ENCODE data around the gene NR1D2.
A peak's percentile ranks its signal among the peaks of the same experiment; 100 is the strongest.
"Not testable (repeated sequence)": the region's sequence is repeated elsewhere in the genome, so short reads cannot be mapped to it uniquely, and the experiment has no call there.

The NR1D2 gene

DNA sequence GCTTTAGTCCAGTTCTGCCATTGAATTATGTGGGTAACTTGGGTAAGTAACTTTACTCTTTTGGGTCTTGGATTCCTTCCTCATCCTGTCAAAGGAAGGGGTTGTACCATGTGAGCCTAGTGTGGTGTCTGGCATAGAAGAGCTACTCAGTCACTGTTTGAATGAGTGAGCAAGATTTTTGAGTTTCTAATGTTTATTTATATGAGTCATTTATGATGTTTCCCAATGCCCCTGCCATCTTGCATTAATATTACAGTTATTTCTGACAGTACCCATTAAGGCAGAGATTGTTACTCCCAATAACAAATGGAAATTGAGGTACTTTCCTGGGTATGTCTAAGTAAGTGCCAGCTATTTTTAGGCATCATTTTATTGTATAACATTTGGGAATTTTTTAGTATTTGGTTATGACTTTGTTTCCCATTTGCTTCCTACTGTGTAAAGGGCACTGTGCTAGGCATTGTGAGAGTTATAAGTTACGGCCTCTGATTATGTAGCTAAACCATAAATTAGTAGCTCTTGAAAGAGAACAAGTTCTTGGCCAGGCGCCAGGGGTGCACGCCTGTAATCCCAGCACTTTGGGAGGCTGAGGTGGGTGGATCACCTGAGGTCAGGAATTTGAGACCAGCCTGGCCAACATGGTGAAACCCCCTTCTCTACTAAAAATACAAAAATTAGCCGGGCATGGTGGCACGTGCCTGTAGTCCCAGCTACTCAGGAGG is 23.5 kb downstream of the NR1D2 start:
- no peak for DNase-seq

DNA sequence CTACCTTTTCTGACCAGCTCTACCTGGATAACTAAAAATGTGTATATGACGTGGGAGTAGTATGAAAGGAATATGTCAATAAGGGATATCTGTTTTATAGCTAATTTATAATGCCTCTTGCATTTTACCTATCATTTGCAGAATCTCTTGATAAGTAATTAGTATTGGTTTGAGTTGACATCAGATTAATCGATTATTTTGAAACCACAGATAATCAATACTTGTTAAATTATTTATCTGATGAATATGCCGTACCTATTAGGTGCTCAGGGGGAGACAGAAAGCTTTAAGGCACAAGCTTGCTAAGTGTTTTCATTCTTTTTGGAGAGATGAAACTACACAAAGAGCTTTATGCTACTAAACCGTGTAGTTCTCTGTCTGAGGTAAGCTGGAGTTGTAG is 24.3 kb downstream of the NR1D2 start:
- DNase-seq = no peak

DNA sequence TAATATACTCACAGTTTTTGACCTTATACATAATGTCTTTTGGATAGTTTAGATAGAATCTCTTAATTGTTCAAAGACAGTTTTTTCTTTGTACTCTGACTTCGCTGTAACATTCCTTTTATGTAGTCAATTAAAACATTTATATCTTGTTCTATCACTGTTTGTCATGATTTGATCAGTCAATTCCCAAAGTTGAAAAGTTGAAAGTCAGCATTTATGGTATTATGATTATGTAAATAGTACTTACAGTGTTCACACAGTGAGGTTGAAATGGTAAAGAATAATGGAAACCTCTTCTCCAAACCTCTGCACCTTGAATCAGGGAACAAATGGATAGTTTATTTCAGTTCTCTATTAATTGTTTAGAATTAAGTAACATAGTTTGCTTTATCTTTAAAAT is 26.6 kb downstream of the NR1D2 start:
- no peak for DNase-seq

DNA sequence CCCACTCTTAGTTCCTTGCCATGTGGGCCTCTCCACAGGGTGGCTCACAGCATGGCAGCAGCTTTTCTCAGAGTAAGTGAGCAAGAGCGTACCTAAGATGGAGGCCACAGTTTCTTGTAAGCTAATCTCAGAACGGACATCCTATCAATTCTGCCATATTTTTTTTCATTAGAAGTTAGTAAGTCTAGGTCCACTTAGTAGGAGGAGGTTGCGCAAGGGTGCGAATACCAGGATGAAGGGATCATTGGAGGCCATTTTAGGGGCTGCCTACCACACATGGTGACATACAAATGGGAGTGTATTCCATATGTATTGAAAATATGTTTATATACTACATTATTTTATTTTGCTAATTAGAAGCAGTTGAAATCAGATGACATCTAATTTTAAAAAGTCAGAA is 31.5 kb downstream of the NR1D2 start:
- DNase-seq = no peak

DNA sequence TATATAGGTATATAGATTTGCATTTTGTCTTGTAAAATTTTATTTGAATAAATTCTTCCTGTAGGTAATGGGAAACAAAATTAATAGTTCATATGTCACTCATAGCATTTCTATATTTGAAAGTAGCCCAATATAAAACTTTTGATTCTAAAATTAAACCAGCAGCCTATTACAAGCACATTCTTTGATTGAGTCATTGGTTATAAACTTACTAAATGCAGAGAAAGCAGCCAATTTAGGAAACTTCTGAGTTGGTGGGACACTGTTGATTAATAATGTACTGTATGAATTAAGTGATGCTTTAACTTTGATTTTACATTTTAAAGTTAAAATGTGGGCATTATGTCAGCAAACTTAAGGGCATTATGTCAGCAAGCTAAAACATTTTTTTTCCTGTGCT is 34.5 kb downstream of the NR1D2 start:
- DNase-seq = no peak

DNA sequence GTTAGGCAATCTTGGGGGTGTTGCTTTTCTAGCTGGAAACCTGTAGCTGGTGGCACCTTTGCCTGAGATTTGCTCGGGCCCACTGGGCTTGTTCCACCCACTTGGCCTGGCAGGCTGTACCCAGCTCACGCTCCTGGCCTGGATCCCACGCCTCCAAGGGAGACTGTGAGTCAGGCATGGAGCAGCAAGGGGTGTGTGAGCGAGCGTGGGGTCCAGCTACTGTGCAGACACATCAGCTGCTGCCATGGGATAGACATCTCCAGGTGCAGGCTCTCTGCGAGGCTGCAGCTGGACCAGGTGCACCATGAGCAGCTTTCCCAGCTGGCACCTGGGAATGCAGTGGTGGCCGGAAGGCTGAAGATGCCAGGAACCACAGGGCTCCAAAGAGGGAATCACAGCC is 36.0 kb downstream of the NR1D2 start:
- no peak for DNase-seq

DNA sequence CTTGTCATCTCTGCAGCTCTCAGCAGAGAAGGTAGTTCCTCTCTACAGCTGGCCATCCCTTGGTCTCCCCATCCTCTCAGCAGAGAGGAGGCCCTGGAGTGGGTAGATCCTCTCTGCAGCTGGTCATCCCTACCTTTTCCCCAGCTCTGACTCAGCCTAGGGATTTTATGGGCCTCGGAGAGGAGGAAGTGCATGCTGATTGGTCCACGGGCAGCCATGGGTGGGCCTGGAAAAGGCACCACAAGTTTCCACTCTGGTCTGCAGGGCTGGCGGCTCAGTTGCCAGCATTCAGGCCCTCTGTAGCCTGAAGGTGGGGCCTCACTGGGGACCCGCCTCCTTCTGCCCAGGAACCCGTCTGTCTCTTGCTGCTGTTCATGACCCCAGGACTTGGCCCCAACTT is 36.9 kb downstream of the NR1D2 start:
- no peak for DNase-seq

DNA sequence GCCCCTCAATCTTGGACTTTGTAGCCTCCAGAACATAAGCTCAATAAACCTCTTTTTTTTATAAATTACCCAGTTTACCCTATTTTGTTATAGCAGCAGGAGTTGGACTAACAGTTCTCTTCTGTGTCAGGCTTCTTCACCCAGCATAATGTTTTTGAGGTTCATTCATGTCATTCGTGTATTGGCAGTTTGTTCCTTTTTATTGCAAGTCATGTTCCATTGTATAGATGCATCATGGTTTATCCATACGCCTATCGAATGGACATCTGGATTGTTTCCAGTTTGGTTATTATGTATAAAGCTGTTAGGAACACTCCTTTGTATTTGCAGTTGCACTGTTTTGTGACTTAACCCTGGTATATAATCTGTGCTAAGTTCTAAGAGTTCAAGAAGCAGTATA is 39.8 kb downstream of the NR1D2 start:
- DNase-seq = no peak

DNA sequence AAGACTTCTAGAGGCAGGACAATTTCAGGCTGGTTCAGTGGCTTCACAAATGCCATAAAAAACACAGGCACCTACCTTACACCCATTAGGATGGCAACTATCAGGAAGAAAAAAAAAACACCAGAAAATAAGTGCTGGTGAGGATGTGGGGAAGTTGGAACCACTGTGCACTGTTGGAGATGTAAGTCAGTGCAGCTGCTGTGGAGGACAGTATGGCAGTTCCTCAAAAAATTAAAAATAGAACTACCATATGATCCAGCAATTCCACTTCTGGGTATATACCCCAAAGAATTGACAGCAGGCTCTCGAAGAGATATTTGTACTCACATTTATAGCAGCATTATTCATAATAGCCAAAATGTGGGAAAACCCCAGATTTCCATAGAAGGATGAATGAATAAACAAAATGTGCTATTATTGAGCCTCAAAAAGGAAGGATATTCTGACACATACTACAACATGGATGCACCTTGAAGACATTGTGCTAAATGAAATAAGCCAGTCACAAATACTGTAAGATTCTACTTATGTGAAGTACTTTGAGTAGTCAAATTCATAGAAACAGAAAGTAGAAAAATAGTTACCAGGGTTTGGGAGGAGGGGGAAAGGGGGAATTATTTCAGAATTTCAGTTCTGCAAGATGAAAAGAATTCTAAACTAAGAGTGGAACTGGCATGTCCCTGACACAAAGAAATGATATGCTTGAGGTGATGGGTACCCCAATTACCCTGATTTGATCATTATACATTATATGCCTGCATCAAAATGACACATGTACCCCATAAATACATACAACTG is 40.9 kb downstream of the NR1D2 start:
- DNase-seq = no peak

DNA sequence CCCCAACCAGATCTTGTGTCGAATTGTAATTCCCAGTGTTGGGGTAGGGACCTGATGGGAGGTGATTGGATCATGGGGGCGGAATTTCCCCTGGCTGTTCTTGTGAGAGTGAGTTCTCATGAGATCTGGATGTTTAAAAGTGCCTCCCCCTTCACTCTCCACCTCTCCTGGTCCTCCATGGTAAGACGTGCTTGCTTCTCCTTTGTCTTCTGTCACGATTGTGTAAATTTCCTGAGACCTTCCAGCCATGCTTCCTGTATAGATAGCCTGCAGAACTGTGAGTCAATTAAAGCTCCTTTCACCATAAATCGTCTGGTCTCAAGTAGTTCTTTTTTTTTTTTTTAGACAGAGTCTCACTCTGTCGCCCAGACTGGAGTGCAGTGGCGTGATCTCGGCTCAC is 42.3 kb downstream of the NR1D2 start:
- DNase-seq = no peak

DNA sequence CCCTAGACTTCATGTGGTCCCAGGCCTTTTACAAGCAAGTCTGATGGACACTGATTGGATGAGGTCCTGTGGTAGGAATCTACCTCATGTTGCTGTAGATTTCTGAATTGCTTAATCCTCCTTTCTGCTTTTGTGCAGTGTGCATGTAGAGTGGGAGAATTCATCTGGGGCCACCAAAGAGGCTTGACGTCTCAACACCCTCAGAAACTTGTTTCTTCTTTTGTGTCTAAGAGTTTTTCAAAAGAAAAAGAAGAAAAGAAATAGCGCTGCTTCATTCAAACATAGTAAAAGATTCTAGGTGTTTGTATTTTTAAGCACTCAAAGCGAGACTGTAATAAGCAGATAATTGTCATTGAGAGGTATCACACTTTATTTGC is 46.2 kb downstream of the NR1D2 start:
- peak; percentile 56 for DNase-seq

DNA sequence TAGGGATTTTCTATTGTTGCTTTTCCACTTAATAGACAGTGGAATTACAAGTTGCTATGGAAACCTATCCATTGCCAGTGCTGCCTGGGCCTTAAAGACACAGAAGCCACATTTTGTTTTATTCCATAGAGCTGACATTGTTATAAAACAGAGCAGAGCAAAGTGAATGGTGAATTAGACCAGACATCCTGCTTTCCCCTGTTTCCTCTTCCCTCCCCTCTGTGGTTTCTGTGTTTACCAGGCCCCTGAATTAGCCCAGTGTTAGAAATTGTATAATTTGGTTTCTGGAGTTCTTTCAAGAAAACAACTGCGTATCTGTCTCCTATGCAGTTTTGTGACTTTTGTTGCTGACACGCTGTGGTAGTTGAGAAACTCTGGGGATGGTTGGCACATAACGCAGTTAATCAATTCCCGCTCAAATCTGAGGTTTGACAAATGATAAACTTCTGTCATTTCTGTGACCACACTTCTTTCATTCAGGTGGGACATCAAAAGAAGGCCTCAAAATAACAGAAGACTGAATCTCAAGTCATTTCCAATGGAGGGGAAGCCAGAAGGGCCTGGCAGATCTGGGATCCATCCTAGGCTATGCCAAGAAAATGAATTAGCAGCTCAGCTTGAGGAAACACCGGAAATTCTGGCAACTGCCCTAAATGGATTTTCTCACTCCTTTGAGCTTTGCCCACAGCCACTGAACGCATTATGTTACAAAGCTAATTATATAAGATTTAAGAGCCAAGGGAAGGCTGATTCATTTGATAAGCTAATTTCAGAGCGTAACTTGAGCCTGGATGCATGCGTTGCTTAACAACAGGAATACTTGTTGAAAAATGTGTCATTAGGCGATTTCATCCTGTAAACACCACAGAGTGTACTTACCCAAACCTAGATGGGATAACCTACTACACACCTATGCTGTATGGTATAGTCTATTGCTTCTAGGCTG is 46.9 kb downstream of the NR1D2 start:
- peak; percentile 87 for DNase-seq

DNA sequence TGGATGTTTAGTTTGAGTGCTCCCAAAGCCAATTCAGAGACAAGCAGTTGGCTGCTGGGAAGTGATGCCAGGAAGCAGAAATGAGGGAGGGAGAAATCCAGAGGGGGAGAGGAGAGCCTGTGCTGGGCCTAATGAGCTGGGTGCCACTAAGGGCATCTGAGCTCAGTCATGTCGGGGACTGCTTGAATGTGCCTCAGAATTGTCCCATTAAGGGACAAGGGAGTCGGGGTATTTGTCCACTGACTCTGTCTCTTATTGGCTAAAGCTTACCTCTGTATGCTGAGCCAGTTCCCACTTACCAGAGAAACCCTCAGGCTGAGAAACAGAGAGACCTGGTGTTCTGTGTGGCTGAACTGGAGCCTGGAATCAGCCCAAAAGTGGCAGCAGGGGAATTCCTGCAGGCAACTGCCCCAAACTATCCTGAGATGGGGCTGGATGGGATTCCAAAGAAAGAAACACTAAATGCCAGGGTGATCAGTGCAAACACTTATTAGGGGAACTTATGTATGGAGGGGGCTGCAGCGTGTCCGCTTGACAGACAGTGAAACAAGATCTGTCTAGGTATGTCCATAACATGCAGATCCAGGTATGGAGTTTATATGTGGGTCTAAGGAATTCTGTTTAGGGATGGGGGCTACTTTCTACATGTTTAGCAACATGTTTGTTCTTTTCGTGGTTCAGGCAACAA is 48.6 kb downstream of the NR1D2 start:
- DNase-seq = no peak

DNA sequence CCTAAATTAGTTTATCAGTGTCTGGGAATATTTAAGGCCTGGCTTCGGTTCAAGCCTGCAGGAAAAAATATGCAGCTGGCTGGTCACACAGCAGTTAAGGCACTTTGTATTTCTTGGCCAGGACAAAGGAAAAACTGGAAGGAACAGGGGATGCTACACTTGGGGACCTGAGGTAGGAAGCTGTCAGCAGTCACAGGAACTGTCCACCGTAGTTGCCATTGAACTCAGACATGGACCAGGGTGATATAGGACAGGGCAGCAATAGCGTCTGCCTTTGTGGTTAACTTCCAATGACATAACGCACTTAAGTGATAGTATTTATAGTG is 49.1 kb downstream of the NR1D2 start:
- DNase-seq = no peak

DNA sequence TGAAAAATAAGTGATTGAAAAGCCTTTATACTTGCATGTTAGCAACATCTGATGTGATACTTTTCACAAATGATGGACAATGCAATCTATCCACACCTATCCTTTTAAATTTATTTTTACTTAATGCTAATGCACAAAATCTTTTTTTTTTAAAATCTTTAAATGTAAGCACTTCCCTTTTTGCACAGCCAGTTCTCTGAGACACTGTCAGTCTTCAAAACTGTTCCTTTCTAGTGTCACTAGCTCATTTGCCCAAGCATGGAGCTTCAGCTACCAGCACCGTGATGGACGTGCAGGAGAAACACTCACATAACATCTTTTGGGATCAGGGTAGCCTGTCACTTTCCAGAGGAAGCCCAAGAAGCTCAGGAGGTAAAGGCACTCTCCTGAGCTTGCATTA is 50.1 kb downstream of the NR1D2 start:
- no peak for DNase-seq

DNA sequence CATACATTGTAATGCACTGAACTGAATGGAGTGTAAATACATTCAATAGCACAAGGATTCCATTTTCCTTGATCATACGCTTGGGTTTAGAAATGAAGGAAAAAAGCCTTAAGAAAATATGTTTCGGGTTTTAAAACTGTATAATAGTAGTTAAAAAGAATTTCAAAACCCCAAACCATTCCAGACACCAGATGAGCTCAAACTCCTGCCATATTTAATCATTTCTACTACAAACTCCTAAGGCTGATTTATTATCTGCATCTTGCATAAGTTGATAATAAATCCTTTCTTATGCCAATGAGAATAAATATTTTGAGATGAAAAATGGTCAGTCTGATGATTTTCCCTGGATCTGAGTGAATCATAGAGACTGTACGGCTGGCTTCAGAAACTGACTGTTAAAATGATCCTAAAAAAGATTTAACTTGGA is 51.0 kb downstream of the NR1D2 start:
- no peak for DNase-seq

DNA sequence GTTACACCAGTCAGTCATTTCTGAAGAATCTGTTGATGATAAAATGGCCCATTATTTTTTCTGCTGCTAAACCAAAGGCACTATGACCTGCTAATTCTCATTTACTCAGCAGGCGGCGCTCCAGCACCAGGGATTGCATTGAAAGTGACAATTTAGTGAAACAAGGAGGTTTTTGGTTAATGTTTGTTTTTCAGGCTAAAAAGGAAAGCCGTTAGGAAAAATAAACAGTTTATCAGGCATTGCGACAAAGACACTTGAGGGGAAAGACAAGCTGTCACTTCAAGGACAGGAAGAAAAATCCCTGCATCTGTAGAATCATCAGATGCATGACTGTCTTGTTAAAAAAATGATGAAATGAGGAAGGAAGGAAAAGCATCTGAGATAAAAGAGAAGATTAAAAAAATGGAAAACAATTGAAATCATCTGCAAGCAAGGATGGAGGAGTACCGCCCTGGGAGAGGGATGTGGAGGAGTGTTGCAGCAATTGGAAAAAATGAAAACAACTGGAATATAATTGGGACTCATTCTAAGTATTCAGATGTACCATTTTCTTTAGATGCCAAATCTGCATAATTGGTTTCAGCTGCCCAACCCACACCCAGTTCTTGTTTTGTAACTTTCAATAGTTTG is 54.0 kb downstream of the NR1D2 start:
- peak; percentile 85 for DNase-seq

DNA sequence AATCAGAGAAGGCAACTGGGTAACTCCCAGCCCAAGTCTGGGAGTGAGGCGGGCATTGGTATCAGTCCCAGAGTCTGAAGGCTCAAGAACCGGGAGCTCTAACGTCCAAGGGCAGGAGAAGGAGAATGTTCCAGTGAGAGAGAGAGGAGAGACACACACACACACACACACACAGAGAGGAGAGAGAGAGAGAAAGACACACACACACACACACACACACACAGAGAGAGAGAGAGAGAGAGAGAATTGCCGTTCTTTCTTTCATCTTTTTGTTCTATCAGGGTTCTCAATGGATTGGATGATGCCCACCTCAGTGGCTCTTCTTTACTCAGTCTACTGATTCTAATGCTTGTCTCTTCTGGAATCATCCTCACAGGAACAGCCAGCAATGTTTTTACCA is 57.0 kb downstream of the NR1D2 start:
- DNase-seq = no peak

DNA sequence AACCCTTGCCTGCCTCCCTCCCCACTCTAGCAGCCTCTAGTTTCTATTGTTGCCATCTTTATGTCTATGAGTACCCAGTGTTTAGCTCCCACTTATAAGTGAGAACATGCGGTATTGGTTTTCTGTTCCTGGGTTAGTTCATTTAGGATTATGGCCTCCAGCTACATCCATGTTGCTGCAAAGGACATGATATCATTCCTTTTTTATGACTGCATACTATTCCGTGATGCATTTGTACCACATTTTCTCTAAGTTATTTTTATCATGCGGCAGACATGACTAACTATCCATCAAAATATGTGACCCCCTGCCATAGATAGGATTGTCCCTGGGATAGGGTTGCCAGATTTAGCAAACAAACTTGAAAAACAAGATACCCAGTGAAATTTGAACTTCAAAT is 58.4 kb downstream of the NR1D2 start:
- DNase-seq = no peak

DNA sequence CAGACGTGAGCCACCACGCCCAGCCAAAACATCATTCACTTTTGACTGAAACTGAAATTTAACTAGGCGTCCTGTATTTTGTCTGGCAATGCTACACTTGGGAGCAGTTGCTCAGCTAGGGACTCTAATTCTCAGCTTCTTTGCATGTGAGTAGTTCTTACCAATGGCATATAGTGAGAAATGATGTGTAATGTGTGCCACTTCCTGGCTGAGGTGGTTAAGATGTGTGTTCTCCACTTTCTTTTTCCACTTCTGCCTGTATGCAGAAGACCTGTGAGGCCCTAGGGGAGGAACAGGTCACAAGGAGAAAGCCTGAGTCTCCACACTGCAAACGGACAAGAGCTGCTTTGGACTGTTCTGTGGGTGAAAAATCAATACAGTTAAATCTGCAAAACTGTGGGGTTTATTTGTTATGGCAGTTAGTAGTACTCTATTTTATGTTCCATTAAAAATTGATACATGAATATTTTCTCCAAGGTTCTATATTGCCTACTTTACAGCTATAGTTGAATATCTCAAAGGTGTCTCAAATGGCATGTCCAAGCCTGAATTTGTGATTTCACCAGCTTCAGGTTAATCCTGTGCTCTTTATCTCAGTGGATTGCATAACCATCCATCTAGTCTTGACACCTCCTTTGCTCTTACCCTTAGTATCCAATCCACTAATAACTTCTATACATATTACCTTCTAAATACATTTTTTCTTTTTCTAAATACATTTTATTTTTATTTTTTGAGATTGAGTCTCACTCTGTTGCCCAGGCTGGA is 59.3 kb downstream of the NR1D2 start:
- DNase-seq = no peak

DNA sequence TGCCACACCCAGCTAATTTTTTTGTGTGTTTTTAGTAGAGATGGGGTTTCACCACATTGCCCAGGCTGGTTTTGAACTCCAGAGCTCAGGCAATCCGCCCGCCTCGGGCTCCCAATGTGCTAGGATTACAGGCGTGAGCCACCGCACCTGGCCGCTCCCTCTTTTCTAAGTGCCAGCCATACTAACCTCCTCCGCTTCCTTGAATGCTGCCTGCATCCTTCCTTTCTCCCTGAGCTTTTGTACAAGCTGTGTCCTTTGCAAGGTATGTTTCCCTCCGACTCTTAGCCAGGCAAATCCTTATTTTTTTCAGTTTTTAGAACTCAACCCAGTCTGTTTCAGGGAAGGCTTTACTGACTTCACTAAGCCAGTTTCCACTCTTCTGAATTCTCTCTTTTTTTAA is 60.6 kb downstream of the NR1D2 start:
- DNase-seq = no peak

DNA sequence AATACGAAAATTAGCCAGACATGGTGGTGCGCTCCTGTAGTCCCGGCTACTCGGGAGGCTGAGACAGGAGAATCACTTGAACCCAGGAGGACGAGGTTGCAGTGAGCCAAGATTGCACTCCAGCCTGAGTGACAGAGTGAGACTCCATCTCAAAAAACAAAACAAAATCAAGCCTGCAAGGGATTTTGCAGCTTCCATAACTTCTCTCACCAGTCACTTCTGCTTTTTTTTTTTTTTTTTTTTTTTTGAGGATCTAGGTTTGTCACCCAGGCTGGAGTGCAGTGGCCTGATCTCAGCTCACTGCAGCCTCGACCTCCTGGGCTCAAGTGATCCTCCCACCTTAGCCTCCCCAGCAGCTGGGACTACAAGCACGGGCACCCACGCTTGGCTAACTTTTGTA is 65.7 kb downstream of the NR1D2 start:
- DNase-seq = not testable (repeated sequence)

Measured in midbrain (tissue), 1 donor.